ENCODE measurements around the gene NT5C3A. TPM values are rescaled to one million over a fixed set of nuclear protein-coding genes. Genes with fewer than 3 reads are reported as not detected.

The NT5C3A gene
- total RNA-seq, 2 experiments from 2014 or later = 34.2 to 37.7 TPM

DNA sequence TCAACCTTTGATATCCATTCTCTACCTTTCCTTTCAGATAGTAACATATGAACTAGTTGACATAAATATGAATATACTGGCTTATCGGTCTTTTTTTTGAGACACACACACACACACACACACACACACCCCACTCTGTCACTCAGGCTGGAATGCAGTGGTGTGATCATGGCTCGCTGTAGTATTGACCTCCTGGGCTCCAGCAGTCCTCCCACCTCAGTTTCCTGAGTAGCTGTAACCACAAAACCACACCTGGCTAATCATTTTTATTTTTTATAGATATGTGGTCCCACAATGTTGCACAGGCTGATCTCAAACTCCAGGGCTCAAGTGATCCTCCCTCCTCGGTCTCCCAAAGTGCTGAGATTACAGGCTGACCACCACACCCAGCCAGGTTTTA is 14.2 kb upstream of the NT5C3A start:
- Mint-ChIP-seq H3K27ac (no peak overlapping the region), H3K36me3 (ENCODE audit: low read depth) (no peaks in the 10 kb centered on the region), H3K4me3 (no peak overlapping the region), H3K27me3 (peaks cover 13% of the 10 kb centered on the region), H3K9me3 (no peaks in the 10 kb centered on the region), H3K4me1 (ENCODE audit: low read depth) (peaks cover 12% of the 10 kb centered on the region)
- ATAC-seq (no peak), DNase-seq (no peak)
- TF ChIP-seq, protein P1, sequence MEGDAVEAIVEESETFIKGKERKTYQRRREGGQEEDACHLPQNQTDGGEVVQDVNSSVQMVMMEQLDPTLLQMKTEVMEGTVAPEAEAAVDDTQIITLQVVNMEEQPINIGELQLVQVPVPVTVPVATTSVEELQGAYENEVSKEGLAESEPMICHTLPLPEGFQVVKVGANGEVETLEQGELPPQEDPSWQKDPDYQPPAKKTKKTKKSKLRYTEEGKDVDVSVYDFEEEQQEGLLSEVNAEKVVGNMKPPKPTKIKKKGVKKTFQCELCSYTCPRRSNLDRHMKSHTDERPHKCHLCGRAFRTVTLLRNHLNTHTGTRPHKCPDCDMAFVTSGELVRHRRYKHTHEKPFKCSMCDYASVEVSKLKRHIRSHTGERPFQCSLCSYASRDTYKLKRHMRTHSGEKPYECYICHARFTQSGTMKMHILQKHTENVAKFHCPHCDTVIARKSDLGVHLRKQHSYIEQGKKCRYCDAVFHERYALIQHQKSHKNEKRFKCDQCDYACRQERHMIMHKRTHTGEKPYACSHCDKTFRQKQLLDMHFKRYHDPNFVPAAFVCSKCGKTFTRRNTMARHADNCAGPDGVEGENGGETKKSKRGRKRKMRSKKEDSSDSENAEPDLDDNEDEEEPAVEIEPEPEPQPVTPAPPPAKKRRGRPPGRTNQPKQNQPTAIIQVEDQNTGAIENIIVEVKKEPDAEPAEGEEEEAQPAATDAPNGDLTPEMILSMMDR (IDR thresholded peaks at IDR 0.05) = no peak
- intact Hi-C loops (cut with micrococcal nuclease) = no loop called here
- POLR2A ChIA-PET = no interaction called here
- CTCF ChIA-PET = interaction anchor here (2.0 kb wide), 1 partner anchor 31 kb away, joined by 10 read pairs; no protein-coding TSS in a partner anchor

DNA sequence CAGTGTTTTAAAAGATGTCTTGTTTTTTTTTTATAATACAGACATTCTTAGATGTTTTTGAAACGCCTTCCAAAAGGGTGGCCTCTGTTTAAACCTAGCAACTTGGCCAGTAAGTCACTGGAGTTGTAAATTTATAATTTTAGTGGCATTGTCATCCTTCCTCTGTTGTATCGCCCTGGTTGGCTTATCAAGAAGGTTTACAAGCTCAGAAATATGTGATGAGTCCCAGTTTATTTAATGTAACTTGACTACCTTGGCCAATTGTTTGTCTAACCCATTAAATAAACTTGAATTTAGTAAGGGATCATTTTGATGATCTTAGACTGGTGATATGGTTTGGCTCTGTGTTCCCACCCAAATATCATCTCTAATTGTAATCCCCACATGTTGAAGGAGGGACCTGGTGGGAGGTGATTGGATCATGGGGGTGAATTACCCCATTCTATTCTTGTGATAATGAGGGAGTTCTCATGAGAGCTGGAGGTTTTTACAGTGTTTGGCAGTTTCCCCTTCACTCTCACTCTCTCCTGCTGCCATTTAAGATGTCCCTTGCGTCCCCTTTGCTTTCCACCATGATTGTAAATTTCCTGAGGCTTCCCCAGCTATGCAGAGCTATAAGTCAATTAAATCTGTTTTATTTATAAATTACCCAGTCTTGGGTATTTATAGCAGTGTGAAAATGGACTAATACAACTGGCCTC is 13.4 kb upstream of the NT5C3A start:
- Mint-ChIP-seq H3K27ac (no peak overlapping the region), H3K4me1 (ENCODE audit: low read depth) (peaks cover 12% of the 10 kb centered on the region)

GRCh38 chr7:33073243-33073642 is 10.7 kb upstream of the NT5C3A start:
- ChIA-PET CTCF (interaction anchor here (1.6 to 2.7 kb wide), 2 partner anchors 35 to 227 kb away, joined by 8 to 20 read pairs; partner anchors contain the start of gene RP9), POLR2A (interaction anchor here (1.6 kb wide), 1 partner anchor 12 kb away, joined by 8 read pairs; the partner anchor contains the start of gene NT5C3A)
- ATAC-seq = no peak
- Mint-ChIP-seq H3K27ac (no peak overlapping the region), H3K4me1 (ENCODE audit: low read depth) (peaks cover 12% of the 10 kb centered on the region), H3K36me3 (ENCODE audit: low read depth) (no peaks in the 10 kb centered on the region), H3K9me3 (peaks cover 10% of the 10 kb centered on the region), H3K4me3 (no peak overlapping the region), H3K27me3 (peaks cover 15% of the 10 kb centered on the region)
- DNase-seq = no peak
- TF ChIP-seq, protein P1 (IDR thresholded peaks at IDR 0.05) = no peak
- intact Hi-C loops (cut with micrococcal nuclease) = no loop called here

More for the DNA sequence above, 13.4 kb upstream of the NT5C3A start:
- peaks cover 15% of the 10 kb centered on the region for H3K27me3 Mint-ChIP-seq
- TF ChIP-seq, protein P1 (IDR thresholded peaks at IDR 0.05) = no peak
- H3K9me3 Mint-ChIP-seq = peaks cover under 1% of the 10 kb centered on the region
- ChIA-PET CTCF (interaction anchor here (1.1 to 1.6 kb wide), 3 partner anchors 32 to 229 kb away, joined by 3 to 4 read pairs (median 4); no protein-coding TSS in a partner anchor), POLR2A (no interaction called here)
- intact Hi-C loops (cut with micrococcal nuclease) = no loop called here
- no peak overlapping the region for H3K4me3 Mint-ChIP-seq
- no peaks in the 10 kb centered on the region for H3K36me3 Mint-ChIP-seq (ENCODE audit: low read depth)
- DNase-seq (no peak), ATAC-seq (no peak)

GRCh38 chr7:33072471-33072870 is 9.9 kb upstream of the NT5C3A start:
- peaks cover 10% of the 10 kb centered on the region for H3K9me3 Mint-ChIP-seq
- H3K36me3 Mint-ChIP-seq (ENCODE audit: low read depth) = no peaks in the 10 kb centered on the region
- CTCF ChIA-PET = interaction anchor here (1.4 to 2.7 kb wide), 3 partner anchors 9 to 129 kb away, joined by 3 to 20 read pairs (median 3); partner anchors contain the start of gene RP9
- POLR2A ChIA-PET = interaction anchor here (1.6 kb wide), 1 partner anchor 11 kb away, joined by 8 read pairs; the partner anchor contains the start of gene NT5C3A
- H3K27ac Mint-ChIP-seq = no peak overlapping the region
- peaks cover 15% of the 10 kb centered on the region for H3K27me3 Mint-ChIP-seq
- H3K4me1 Mint-ChIP-seq (ENCODE audit: low read depth) = peaks cover 10% of the 10 kb centered on the region
- no peak overlapping the region for H3K4me3 Mint-ChIP-seq
- DNase-seq = no peak
- ATAC-seq = no peak
- TF ChIP-seq, protein P1 (IDR thresholded peaks at IDR 0.05) = no peak
- intact Hi-C loops (cut with micrococcal nuclease) = no loop called here

- Mint-ChIP-seq H3K4me1 (ENCODE audit: low read depth) (no peaks in the 10 kb centered on the region), H3K27ac (no peak overlapping the region), H3K4me3 (no peak overlapping the region), H3K27me3 (peaks cover 15% of the 10 kb centered on the region), H3K9me3 (peaks cover 17% of the 10 kb centered on the region), H3K36me3 (ENCODE audit: low read depth) (no peaks in the 10 kb centered on the region)
- TF ChIP-seq, protein P1 (IDR thresholded peaks at IDR 0.05) = no peak
- DNase-seq (no peak), ATAC-seq (no peak)
- ChIA-PET CTCF (no interaction called here), POLR2A (no interaction called here)
- intact Hi-C loops (cut with micrococcal nuclease) = no loop called here
Measured at GRCh38 chr7:33070831-33071230, 8.3 kb upstream of the NT5C3A start.

Data from activated CD8-positive, alpha-beta T cell treated with anti-CD3 and anti-CD28 coated beads for 36 hours (primary cell).